Vagina (tissue), 2 donors: ENCODE results near the gene GBP3.

Experiments
- POLR2A ChIP-seq, 2 donors: fragments of 450-650 bp; IDR thresholded peaks; one replicate each; pipeline ENCODE4 v1.6.1; 2017; ENCODE audit warnings: antibody characterized with exemption in 2 of 2, mild to moderate bottlenecking in 2 of 2, moderate library complexity in 2 of 2
- POLR2AphosphoS5 ChIP-seq, 2 donors: sonication (generic); formaldehyde crosslinking; IDR thresholded peaks; one replicate each; pipeline ENCODE4 v1.9.0; 2017; ENCODE audit warnings: antibody characterized with exemption in 2 of 2, mild to moderate bottlenecking in 2 of 2, low read depth in 1 of 2; ENCODE audit not compliant: insufficient read depth in 1 of 2
- TF ChIP-seq, protein P1 (sequence below), 3 experiments: fragments of 450-650 bp in 2 of 3; fragments of 200-600 bp in 1 of 3; sonication (generic) in 1 of 3; IDR thresholded peaks; one replicate each; pipeline ENCODE4 v1.5.1; 2017 to 2019; ENCODE audit warnings: antibody characterized with exemption in 3 of 3, mild to moderate bottlenecking in 2 of 3, moderate library complexity in 2 of 3

GRCh38 chr1:89043940-89044339, 21.3 kb upstream of the GBP3 start:
- no peak for TF ChIP-seq POLR2A (IDR thresholded peaks at IDR 0.05)
- TF ChIP-seq, protein P1, sequence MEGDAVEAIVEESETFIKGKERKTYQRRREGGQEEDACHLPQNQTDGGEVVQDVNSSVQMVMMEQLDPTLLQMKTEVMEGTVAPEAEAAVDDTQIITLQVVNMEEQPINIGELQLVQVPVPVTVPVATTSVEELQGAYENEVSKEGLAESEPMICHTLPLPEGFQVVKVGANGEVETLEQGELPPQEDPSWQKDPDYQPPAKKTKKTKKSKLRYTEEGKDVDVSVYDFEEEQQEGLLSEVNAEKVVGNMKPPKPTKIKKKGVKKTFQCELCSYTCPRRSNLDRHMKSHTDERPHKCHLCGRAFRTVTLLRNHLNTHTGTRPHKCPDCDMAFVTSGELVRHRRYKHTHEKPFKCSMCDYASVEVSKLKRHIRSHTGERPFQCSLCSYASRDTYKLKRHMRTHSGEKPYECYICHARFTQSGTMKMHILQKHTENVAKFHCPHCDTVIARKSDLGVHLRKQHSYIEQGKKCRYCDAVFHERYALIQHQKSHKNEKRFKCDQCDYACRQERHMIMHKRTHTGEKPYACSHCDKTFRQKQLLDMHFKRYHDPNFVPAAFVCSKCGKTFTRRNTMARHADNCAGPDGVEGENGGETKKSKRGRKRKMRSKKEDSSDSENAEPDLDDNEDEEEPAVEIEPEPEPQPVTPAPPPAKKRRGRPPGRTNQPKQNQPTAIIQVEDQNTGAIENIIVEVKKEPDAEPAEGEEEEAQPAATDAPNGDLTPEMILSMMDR (IDR thresholded peaks at IDR 0.05) = no peak
- TF ChIP-seq POLR2AphosphoS5 (IDR thresholded peaks at IDR 0.05; ENCODE audit: insufficient read depth in 1 of 2, low read depth in 1 of 2) = no peak
